Urinary bladder (tissue), 4 donors: ENCODE data around the gene TSNAX. TPM values are rescaled to one million over a fixed set of nuclear protein-coding genes. Genes with fewer than 3 reads are reported as not detected.

Source experiments
- DNase-seq: peaks from one replicate; pipeline ENCODE4 v3.0.0-alpha.2; 2015; ENCODE audit errors: extremely low spot score
- H3K27ac ChIP-seq: one replicate; pipeline ENCODE4 v1.5.1; 2013; ENCODE audit warnings: low read depth, mild to moderate bottlenecking, moderate library complexity
- H3K36me3 ChIP-seq: one replicate; pipeline ENCODE4 v1.6.1; 2013; ENCODE audit warnings: mild to moderate bottlenecking, moderate library complexity; ENCODE audit not compliant: insufficient read depth
- H3K4me1 ChIP-seq: one replicate; pipeline ENCODE4 v1.6.1; 2013; ENCODE audit warnings: mild to moderate bottlenecking, moderate library complexity; ENCODE audit not compliant: insufficient read depth
- H3K4me3 ChIP-seq: one replicate; pipeline ENCODE4 v1.5.1; 2013; ENCODE audit warnings: low read depth, low read length
- WGBS: extraction: QIAGEN DNeasy Blood & Tissue Kit; methylation state at CpG from one replicate; pipeline ENCODE4 v1.1.7; 2013; 5-methylcytosine and 5-hydroxymethylcytosine counted together
- polyA plus RNA-seq: library from polyadenylated mRNA; stranded (reverse); fragments of 200-250 nt; gene quantifications from one replicate; pipeline ENCODE4 v1.2.3, GENCODE V29; 2013
- total RNA-seq: library from RNA; depleted of rRNA; stranded (reverse); fragments of >200 nt; gene quantifications from one replicate; pipeline ENCODE4 v1.2.3, GENCODE V29; 2014
- donor health status: healthy with polysubstance abuse.
- donor health status: healthy.

TSNAX gene
- total and polyA plus RNA-seq, 2 donors, result 35.4 to 64.0 TPM

- peak overlapping the region; percentile 57 for H3K4me3 ChIP-seq
- H3K27ac ChIP-seq, result no peak overlapping the region
- H3K36me3 ChIP-seq, result peaks cover 1% of the 10 kb centered on the region
- WGBS, result 55% methylated on average over 15 of the region's 15 CpGs
- no peak for DNase-seq
- H3K4me1 ChIP-seq, result peaks cover 3% of the 10 kb centered on the region
These were observed 790 bp upstream of the TSNAX start for GRCh38 chr1:231527586-231528171.

DNA sequence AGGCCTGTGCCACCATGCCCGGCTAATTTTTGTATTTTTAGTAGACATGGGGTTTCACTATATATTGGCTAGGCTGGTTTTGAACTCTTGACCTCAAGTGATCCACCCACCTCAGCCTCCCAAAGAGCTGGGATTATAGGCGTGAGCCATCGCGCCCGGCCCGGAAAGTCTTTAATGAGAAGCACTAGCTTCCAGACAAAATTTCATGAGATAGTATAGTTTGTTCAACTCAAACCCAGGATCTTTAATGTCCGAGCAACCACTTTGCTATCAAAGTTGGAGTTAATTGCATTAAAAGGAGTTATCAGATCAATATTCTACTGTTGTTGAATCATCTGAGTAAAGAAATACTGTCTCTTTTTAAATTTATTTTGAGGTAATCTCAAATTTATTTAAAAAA is 4.8 kb downstream of the TSNAX start:
- 93% methylated on average over 7 of the region's 7 CpGs for WGBS
- Histone ChIP-seq H3K27ac (no peak overlapping the region), H3K36me3 (peaks cover 2% of the 10 kb centered on the region), H3K4me3 (no peak overlapping the region), H3K4me1 (peaks cover 4% of the 10 kb centered on the region)
- DNase-seq, result no peak

GRCh38 chr1:231534703-231535159 is 6.3 kb downstream of the TSNAX start:
- 69% methylated on average over 4 of the region's 4 CpGs for WGBS

GRCh38 chr1:231536099-231536498 is 7.6 kb downstream of the TSNAX start:
- Histone ChIP-seq H3K27ac (no peak overlapping the region), H3K36me3 (peaks cover 2% of the 10 kb centered on the region), H3K4me1 (peaks cover 1% of the 10 kb centered on the region), H3K4me3 (no peak overlapping the region)
- WGBS, result 89% methylated on average over 2 of the region's 2 CpGs
- DNase-seq, result no peak

More at GRCh38 chr1:231534703-231535159, 6.3 kb downstream of the TSNAX start:
- no peak overlapping the region for H3K4me3 ChIP-seq
- DNase-seq, result no peak
- H3K27ac ChIP-seq, result no peak overlapping the region
- peaks cover 3% of the 10 kb centered on the region for H3K36me3 ChIP-seq
- peaks cover 4% of the 10 kb centered on the region for H3K4me1 ChIP-seq

- no peak overlapping the region for H3K4me3 ChIP-seq
- H3K27ac ChIP-seq, result no peak overlapping the region
- peaks cover 1% of the 10 kb centered on the region for H3K4me1 ChIP-seq
- WGBS, result 97% methylated on average over 3 of the region's 3 CpGs
- H3K36me3 ChIP-seq, result peaks cover 2% of the 10 kb centered on the region
- no peak for DNase-seq
These were observed 12.4 kb downstream of the TSNAX start for GRCh38 chr1:231540847-231541246.

GRCh38 chr1:231541842-231542241 is 13.4 kb downstream of the TSNAX start:
- H3K36me3 ChIP-seq, result peaks cover 2% of the 10 kb centered on the region
- no peak for DNase-seq
- H3K4me1 ChIP-seq, result peaks cover 1% of the 10 kb centered on the region
- WGBS, result 80% methylated on average over 2 of the region's 2 CpGs
- no peak overlapping the region for H3K4me3 ChIP-seq
- H3K27ac ChIP-seq, result no peak overlapping the region

GRCh38 chr1:231544943-231545592 is 16.6 kb downstream of the TSNAX start:
- no peak overlapping the region for H3K4me3 ChIP-seq
- no peaks in the 10 kb centered on the region for H3K36me3 ChIP-seq
- no peaks in the 10 kb centered on the region for H3K4me1 ChIP-seq
- DNase-seq, result no peak
- 66% methylated on average over 4 of the region's 4 CpGs for WGBS
- no peak overlapping the region for H3K27ac ChIP-seq

DNA sequence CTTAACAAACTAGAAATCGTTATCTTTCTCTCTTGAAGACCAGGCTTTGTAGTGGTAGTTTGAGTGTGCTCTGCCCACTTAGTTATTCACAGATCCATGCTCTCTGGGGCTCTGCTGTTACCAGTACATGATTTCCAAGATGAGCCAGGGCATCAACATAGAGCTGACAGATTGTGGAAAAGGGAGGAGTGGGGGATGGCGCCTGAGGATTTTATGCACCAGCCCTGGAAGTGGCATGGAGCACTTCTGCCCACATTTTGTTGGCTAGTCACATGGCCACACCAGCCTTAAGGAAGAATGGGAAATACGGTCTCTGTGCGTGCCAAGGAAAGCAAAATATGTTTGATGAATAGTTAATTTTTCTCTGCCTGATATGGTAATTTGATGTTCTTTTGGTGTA is 18.2 kb downstream of the TSNAX start:
- no peaks in the 10 kb centered on the region for H3K4me1 ChIP-seq
- WGBS, result 91% methylated on average over 4 of the region's 4 CpGs
- DNase-seq, result no peak
- H3K27ac ChIP-seq, result no peak overlapping the region
- H3K4me3 ChIP-seq, result no peak overlapping the region
- no peaks in the 10 kb centered on the region for H3K36me3 ChIP-seq

DNA sequence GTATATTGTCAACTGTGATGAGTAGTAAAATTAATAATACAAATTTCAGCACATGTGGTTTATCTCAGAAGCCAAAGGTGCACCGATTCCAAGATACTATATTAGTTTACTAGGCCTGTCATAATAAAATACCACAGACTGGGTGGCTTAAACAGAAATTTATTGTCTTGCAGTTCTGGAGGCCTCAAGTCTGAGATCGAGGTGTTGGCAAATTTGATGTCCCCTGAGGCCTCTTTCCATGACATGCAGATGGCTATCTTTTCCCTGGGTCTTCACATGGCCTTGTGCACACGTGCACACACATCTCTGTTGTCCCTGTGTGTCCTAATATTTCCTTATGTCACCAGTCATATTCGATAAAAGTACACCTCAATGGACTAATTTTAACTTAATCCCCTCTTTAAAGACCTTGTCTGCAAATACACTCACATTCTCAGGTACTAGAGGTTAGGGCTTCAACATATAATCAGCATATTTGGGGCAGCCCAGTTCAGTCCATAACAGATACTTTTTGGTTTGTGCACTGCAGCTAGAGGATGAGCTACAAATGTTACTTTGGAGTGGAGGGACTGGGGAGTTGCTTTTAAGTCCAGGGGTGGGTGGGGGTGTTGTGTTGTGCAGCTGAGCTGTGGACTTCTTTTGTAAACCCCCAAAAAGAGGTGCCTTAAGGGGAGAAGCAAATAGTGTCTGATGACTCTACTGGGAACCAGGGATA is 21.4 kb downstream of the TSNAX start:
- Histone ChIP-seq H3K36me3 (no peaks in the 10 kb centered on the region), H3K4me1 (no peaks in the 10 kb centered on the region), H3K27ac (no peak overlapping the region), H3K4me3 (no peak overlapping the region)
- no peak for DNase-seq
- WGBS, result 42% methylated on average over 4 of the region's 4 CpGs

- no peaks in the 10 kb centered on the region for H3K4me1 ChIP-seq
- no peak overlapping the region for H3K4me3 ChIP-seq
- H3K27ac ChIP-seq, result no peak overlapping the region
- DNase-seq, result no peak
- no peaks in the 10 kb centered on the region for H3K36me3 ChIP-seq
- WGBS, result 60% methylated on average over 2 of the region's 2 CpGs
These were observed 21.9 kb downstream of the TSNAX start for GRCh38 chr1:231550448-231550781.

DNA sequence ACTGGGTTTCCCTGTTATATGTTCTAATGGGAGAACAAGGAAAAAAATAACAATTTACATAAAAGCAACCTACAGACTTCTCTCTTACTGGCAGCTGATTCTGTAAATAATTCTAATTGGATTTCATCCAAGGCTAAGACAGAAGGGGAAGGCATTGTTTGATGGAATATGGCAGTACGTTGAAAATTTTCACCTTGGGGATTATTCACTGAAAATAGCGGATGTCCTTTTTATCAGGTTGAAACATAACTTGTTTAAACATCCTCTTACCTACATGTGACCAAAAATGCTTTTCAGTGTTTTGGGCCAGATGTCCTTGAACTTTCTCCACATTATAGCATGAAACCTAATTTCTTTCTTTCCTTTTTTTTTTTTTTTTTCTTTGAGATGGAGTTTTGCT is 24.9 kb downstream of the TSNAX start:
- 56% methylated on average over 2 of the region's 2 CpGs for WGBS

DNA sequence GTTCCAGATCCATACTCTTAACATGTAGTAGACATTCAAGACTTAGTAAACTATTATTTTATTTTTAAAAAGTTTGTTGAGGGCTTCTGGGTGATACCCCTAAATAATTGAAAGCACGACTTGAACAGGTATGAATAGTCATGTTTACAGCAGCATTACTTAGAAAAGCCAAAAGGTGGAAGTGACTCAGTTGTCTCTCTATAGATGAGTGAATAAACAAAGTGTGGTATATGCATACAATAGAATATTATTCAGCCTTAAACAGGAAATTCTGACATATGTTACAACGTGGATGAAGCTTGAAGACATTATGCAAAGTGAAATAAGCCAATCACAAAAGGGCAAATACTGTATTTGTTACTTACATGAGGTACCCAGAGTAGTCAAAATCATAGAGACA is 26.5 kb downstream of the TSNAX start:
- H3K4me3 ChIP-seq, result no peak overlapping the region
- H3K4me1 ChIP-seq, result no peaks in the 10 kb centered on the region
- no peaks in the 10 kb centered on the region for H3K36me3 ChIP-seq
- H3K27ac ChIP-seq, result no peak overlapping the region
- 88% methylated on average over 2 of the region's 2 CpGs for WGBS
- no peak for DNase-seq

More for the DNA sequence above, 24.9 kb downstream of the TSNAX start:
- H3K4me1 ChIP-seq, result no peaks in the 10 kb centered on the region
- no peak for DNase-seq
- H3K36me3 ChIP-seq, result no peaks in the 10 kb centered on the region
- H3K4me3 ChIP-seq, result no peak overlapping the region
- H3K27ac ChIP-seq, result no peak overlapping the region

DNA sequence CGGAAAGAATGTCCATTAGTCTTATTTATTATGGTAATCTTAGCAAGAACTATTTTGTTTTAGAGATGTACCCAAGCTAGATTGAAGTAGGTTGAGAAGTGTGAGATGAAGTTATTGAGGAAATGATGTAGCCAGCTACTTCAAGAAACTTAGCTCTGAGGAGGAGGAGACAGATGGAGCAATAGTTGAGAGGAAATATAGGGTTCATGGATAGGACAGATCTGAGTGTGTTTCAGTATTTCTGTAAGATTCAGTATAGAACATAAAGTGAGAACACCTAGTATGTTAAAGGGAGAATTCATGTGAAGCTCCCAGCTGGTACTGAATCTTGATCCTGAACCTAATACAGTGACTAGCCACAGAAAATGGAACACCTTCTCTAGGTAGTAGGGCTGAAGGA is 28.9 kb downstream of the TSNAX start:
- 94% methylated on average over 1 of the region's 1 CpG for WGBS
- H3K4me1 ChIP-seq, result no peaks in the 10 kb centered on the region

More for the DNA sequence above, 28.9 kb downstream of the TSNAX start:
- DNase-seq, result no peak
- Histone ChIP-seq H3K27ac (no peak overlapping the region), H3K36me3 (no peaks in the 10 kb centered on the region), H3K4me3 (no peak overlapping the region)
